Gastrocnemius medialis (tissue), 4 donors: Measurements from ENCODE around the gene PAM16.

Experiments
- POLR2A ChIP-seq, 2 donors: fragments of 450-650 bp; IDR thresholded peaks; one replicate each; pipeline ENCODE4 v1.6.1; 2017; ENCODE audit warnings: antibody characterized with exemption in 2 of 2, mild to moderate bottlenecking in 2 of 2, moderate library complexity in 2 of 2
- TF ChIP-seq, protein P1 (sequence below), 5 experiments: fragments of 450-650 bp in 3 of 5; fragments of 200-600 bp in 2 of 5; sonication (generic) in 2 of 5; IDR thresholded peaks in 4 of 5; conservative IDR thresholded peaks in 1 of 5; 1 replicate in 4 of 5; 2 replicates in 1 of 5; pipeline ENCODE4 v1.5.1; 2016 to 2019; ENCODE audit warnings: antibody characterized with exemption in 5 of 5, mild to moderate bottlenecking in 3 of 5, moderate library complexity in 3 of 5

DNA sequence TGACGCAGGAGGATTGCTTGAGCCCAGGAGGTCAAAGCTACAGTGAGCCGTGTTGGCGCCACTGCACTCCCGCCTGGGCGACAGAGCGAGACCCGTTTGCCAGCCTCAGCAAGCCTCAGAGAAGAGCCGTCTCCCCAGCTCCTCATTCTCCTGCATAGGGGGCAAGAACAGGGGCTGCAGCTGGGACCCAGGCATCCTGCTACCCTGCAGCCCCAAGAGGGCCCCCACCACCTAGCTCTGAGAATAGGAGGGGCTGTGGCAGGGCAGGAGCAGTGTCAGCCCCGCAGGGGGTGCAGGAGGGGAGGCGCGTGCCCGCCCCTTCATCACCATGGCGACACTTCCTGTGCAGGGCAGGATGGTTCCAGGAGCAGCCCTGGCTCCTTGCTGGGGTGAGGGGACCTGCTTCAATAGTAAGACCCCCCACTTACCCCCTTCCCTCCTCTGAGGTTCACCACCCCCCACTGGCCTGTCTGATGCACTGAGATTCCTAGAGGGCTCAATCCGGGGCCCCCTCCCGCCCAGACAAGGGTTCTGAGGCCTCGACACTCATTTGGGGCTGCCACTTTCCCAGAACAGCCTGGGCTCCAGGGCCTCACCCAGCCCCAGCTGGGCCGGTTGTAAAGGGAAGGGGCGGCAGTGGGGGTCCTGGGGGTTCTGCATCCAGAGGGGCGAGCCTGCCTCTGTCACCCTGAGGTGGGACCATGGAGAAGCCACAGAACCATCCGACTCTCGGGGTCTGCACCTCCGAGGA, 40.7 kb upstream of the PAM16 start:
- TF ChIP-seq, protein P1, sequence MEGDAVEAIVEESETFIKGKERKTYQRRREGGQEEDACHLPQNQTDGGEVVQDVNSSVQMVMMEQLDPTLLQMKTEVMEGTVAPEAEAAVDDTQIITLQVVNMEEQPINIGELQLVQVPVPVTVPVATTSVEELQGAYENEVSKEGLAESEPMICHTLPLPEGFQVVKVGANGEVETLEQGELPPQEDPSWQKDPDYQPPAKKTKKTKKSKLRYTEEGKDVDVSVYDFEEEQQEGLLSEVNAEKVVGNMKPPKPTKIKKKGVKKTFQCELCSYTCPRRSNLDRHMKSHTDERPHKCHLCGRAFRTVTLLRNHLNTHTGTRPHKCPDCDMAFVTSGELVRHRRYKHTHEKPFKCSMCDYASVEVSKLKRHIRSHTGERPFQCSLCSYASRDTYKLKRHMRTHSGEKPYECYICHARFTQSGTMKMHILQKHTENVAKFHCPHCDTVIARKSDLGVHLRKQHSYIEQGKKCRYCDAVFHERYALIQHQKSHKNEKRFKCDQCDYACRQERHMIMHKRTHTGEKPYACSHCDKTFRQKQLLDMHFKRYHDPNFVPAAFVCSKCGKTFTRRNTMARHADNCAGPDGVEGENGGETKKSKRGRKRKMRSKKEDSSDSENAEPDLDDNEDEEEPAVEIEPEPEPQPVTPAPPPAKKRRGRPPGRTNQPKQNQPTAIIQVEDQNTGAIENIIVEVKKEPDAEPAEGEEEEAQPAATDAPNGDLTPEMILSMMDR (IDR thresholded peaks at IDR 0.05 in 4 of 5, conservative IDR thresholded peaks at IDR 0.05 in 1 of 5): no peak
- no peak for TF ChIP-seq POLR2A (IDR thresholded peaks at IDR 0.05)
